Brain microvascular endothelial cell (primary cell): ENCODE data around the gene EPHA1.
A peak's percentile ranks its signal among the peaks of the same experiment; 100 is the strongest.

Experiments used
- DNase-seq: peaks from one replicate; pipeline ENCODE4 v3.0.0-alpha.2; 2020
- H3K27ac ChIP-seq: fragments of 250-450 bp; sonication (Bioruptor Pico); 2 replicates; pipeline ENCODE4 v1.5.1; 2020; ENCODE audit warnings: mild to moderate bottlenecking, moderate library complexity
- H3K27me3 ChIP-seq: fragments of 250-450 bp; sonication (Bioruptor Pico); replicated peaks from 2 replicates; pipeline ENCODE4 v1.5.1; 2020; ENCODE audit warnings: mild to moderate bottlenecking
- H3K36me3 ChIP-seq: fragments of 250-450 bp; sonication (Bioruptor Pico); replicated peaks from 2 replicates; pipeline ENCODE4 v1.5.1; 2020; ENCODE audit warnings: mild to moderate bottlenecking
- H3K4me3 ChIP-seq: 2 replicates; pipeline ENCODE4 v1.5.1; 2011; ENCODE audit warnings: low read depth, mild to moderate bottlenecking, control low read depth, low read length, moderate library complexity
- CTCF ChIP-seq: IDR thresholded peaks from 2 replicates; pipeline ENCODE4 v1.5.1; 2011; ENCODE audit warnings: low read depth, mild to moderate bottlenecking, moderate library complexity, low read length, control low read depth, inconsistent platforms; ENCODE audit errors: missing control alignments
- in situ Hi-C: cut with HindIII; loops from 2 replicates; pipeline ENCODE4 v1.10.0; 2017; ENCODE audit warnings: low sequenced_read_pairs, low pct_ligation_motif_present

Gene EPHA1

GRCh38 chr7:143390104-143390772 is 18.4 kb downstream of the EPHA1 start:
- Histone ChIP-seq H3K27ac (no peak overlapping the region), H3K36me3 (peaks cover 77% of the 10 kb centered on the region)
- TF ChIP-seq CTCF, result no peak

DNA sequence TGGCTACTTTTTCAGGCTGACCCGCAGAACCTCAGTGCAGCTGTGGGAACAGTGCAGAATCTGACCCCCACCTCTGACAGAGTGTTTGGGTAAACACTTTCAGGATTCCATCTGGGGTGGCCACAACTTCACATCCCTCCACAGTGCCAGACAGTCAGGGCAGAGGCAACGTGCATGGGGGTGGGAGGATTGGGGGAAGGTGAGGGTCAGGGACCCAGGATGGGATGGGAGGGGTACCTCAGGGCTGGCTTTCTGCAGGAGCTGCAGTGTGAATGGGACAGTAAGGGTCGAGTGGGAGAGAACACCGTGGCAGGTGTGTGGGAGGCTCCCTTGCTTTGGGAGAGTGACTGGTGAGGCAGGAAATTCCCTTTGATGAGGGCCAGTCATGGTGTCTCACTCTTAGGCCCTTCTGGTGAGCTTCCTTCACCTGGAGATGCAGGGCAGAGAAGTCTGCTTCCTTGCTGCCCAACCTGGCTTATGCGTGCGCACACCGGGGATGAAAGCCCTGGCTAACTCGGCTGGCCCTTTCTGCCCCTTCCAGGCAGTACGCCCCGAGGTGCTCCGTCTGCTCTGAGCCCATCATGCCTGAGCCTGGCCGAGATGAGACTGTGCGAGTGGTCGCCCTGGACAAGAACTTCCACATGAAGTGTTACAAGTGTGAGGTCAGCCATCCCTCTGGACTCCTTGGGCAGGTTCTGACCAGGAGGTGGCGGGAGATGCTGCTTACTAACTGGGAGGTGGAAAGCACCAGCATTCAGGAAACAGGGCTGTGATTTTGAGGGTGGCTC is 19.1 kb downstream of the EPHA1 start:
- Histone ChIP-seq H3K4me3 (no peak overlapping the region), H3K27ac (no peak overlapping the region), H3K27me3 (no peaks in the 10 kb centered on the region), H3K36me3 (peaks cover 84% of the 10 kb centered on the region)
- peak; percentile 16 for TF ChIP-seq CTCF
- in situ Hi-C loops, result no loop called here
- DNase-seq, result no peak

More at GRCh38 chr7:143390104-143390772, 18.4 kb downstream of the EPHA1 start:
- H3K4me3 ChIP-seq, result no peak overlapping the region
- in situ Hi-C loops, result no loop called here
- no peaks in the 10 kb centered on the region for H3K27me3 ChIP-seq
- no peak for DNase-seq

DNA sequence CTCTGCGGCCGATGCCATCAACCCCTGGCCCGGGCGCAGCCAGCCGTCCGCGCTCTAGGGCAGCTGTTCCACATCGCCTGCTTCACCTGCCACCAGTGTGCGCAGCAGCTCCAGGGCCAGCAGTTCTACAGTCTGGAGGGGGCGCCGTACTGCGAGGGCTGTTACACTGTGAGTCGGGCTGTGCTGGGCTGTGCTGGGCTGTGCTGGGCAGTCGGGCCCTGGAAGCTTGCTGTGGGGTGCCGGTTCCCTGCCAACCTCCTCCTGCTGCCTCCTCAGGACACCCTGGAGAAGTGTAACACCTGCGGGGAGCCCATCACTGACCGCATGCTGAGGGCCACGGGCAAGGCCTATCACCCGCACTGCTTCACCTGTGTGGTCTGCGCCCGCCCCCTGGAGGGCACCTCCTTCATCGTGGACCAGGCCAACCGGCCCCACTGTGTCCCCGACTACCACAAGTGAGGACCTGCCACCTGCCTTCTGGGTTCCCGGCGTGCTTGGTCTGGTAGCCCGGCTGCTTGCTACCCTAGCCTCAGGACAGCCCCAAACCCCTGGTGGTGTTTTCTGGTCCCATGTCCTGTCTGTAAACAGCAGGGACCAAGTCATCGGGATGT is 20.1 kb downstream of the EPHA1 start:
- no peak overlapping the region for H3K4me3 ChIP-seq
- H3K36me3 ChIP-seq, result peaks cover 93% of the 10 kb centered on the region
- no peak overlapping the region for H3K27ac ChIP-seq
- in situ Hi-C loops, result no loop called here
- H3K27me3 ChIP-seq, result no peaks in the 10 kb centered on the region
- no peak for TF ChIP-seq CTCF
- DNase-seq, result no peak

DNA sequence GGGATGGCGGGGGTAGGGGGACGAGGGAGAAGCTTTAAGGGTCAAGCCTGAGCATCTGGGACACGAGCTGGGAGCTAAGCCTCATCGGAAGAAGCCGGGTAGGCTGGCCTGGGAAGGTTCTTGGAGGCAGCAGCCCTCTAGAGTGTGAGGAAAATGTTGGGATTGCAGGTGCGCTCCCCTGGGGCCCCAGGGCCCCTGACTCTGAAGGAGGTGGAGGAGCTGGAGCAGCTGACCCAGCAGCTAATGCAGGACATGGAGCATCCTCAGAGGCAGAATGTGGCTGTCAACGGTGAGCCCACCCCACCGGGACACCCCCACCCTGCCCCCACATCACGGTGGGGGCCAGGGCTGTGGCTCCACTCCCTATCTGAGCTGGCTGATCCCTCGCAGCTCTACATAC is 20.6 kb downstream of the EPHA1 start:
- Histone ChIP-seq H3K27me3 (no peaks in the 10 kb centered on the region), H3K4me3 (no peak overlapping the region), H3K27ac (no peak overlapping the region), H3K36me3 (peaks cover 97% of the 10 kb centered on the region)
- DNase-seq, result no peak
- in situ Hi-C loops, result no loop called here
- TF ChIP-seq CTCF, result no peak

DNA sequence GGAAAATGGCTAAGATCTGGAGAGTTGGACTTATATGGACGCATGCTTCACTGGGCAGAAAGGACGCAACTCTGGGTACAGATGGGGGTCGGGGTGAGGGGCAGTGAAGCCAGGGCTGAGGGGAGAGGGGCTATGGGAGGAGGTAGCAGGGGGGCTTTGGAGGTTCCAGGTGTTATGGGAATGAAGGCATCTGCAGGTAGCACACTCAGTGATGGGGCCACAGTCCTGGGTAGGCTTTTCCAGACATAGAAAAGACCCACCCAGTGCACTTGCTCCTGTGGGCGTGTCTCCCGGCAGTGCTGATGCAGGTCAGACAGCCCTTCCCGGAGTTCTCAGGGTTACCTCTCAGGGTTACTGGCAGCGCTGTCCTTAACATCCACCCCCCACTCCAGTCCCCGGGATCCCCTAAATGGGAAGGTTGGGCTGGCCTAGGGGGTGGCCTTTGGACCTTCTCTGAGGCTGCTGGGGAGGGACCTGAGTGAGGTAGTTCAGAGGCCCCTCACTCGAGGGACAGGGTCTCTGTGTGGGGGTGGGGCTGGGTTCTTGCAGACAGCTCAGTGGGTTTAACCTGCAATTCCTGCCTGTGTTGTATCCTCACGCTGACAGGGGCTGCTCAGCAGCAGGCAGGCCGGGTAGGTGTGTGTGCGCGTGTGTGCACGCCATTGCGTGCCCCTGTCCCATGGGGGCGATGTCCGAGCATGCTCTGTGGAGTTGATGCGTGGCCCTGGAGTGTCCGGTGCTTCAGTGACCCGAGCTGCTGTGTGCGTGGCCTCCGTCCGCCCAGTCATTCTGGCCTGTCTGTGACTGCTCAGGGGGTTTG is 21.3 kb downstream of the EPHA1 start:
- Histone ChIP-seq H3K36me3 (peaks cover 97% of the 10 kb centered on the region), H3K27ac (no peak overlapping the region), H3K4me3 (no peak overlapping the region), H3K27me3 (no peaks in the 10 kb centered on the region)
- DNase-seq, result no peak
- peak; percentile 40 for TF ChIP-seq CTCF
- in situ Hi-C loops, result no loop called here
